Astrocyte (in vitro differentiated cells and primary cell): Measurements from ENCODE around the gene NRP1. TPM values are rescaled to one million over a fixed set of nuclear protein-coding genes. Genes with fewer than 3 reads are reported as not detected.

ENCODE experiments used
- DNase-seq: peaks from one replicate; pipeline ENCODE4 v3.0.0-alpha.2; 2010; ENCODE audit warnings: low read depth
- FAIRE-seq: peaks from 2 replicates; lab custom pipeline; 2011; peaks lifted over from hg19 to GRCh38; lab: Jason Lieb, UNC
- H2AFZ ChIP-seq: 2 replicates; pipeline ENCODE4 v1.6.0; 2012; ENCODE audit warnings: low read depth, low read length, inconsistent platforms
- H3K27ac ChIP-seq: 2 replicates; pipeline ENCODE4 v1.5.1; 2011; ENCODE audit warnings: low read depth, low read length, inconsistent platforms
- H3K27me3 ChIP-seq: 2 replicates; pipeline ENCODE4 v1.6.0; 2011; ENCODE audit warnings: low read length, inconsistent platforms; ENCODE audit not compliant: insufficient read depth
- H3K36me3 ChIP-seq: 2 replicates; pipeline ENCODE4 v1.5.1; 2011; ENCODE audit warnings: low read length, inconsistent platforms; ENCODE audit not compliant: insufficient read depth
- H3K4me1 ChIP-seq: 2 replicates; pipeline ENCODE4 v1.5.1; 2011; ENCODE audit warnings: low read length, inconsistent platforms; ENCODE audit not compliant: insufficient read depth
- H3K4me2 ChIP-seq: 2 replicates; pipeline ENCODE4 v1.6.0; 2012; ENCODE audit warnings: low read length, inconsistent platforms
- H3K4me3 ChIP-seq: 2 replicates; pipeline ENCODE4 v1.5.1; 2011; ENCODE audit warnings: low read depth, mild to moderate bottlenecking, low read length, inconsistent platforms; ENCODE audit not compliant: insufficient read depth
- H3K79me2 ChIP-seq: 2 replicates; pipeline ENCODE4 v1.6.0; 2012; ENCODE audit warnings: mild to moderate bottlenecking, low read length, inconsistent platforms; ENCODE audit not compliant: insufficient read depth
- H3K9ac ChIP-seq: 2 replicates; pipeline ENCODE4 v1.6.0; 2012; ENCODE audit warnings: mild to moderate bottlenecking, low read length, inconsistent platforms
- H3K9me3 ChIP-seq: 2 replicates; pipeline ENCODE4 v1.5.1; 2012; ENCODE audit warnings: low read depth, mild to moderate bottlenecking, low read length, inconsistent platforms; ENCODE audit not compliant: insufficient read depth
- H4K20me1 ChIP-seq: 2 replicates; pipeline ENCODE4 v1.6.0; 2012; ENCODE audit warnings: low read length, inconsistent platforms; ENCODE audit not compliant: insufficient read depth
- H3K27ac Mint-ChIP-seq: one replicate; pipeline ENCODE4 v1.8.0; 2021; ENCODE audit warnings: mild to moderate bottlenecking, mixed read lengths; ENCODE audit not compliant: unreplicated experiment
- H3K27me3 Mint-ChIP-seq: one replicate; pipeline ENCODE4 v1.8.0; 2021; ENCODE audit warnings: low read depth, mixed read lengths; ENCODE audit not compliant: unreplicated experiment
- H3K36me3 Mint-ChIP-seq: one replicate; pipeline ENCODE4 v1.8.0; 2021; ENCODE audit warnings: low read depth, mixed read lengths; ENCODE audit not compliant: unreplicated experiment
- H3K4me1 Mint-ChIP-seq: one replicate; pipeline ENCODE4 v1.8.0; 2021; ENCODE audit warnings: low read depth, mixed read lengths; ENCODE audit not compliant: unreplicated experiment
- H3K4me3 Mint-ChIP-seq: one replicate; pipeline ENCODE4 v1.8.0; 2021; ENCODE audit warnings: mild to moderate bottlenecking, moderate library complexity, mixed read lengths; ENCODE audit not compliant: unreplicated experiment
- H3K9me3 Mint-ChIP-seq: one replicate; pipeline ENCODE4 v1.8.0; 2021; ENCODE audit warnings: mild to moderate bottlenecking, mixed read lengths; ENCODE audit not compliant: unreplicated experiment
- CTCF ChIP-seq: IDR thresholded peaks from 2 replicates; pipeline ENCODE4 v1.5.1; 2011; ENCODE audit warnings: low read depth, mild to moderate bottlenecking, inconsistent platforms, low read length, moderate library complexity; ENCODE audit not compliant: insufficient read depth
- EZH2 ChIP-seq: IDR thresholded peaks from 2 replicates; pipeline ENCODE4 v1.6.1; 2012; ENCODE audit warnings: mild to moderate bottlenecking, low read length, inconsistent platforms; ENCODE audit not compliant: insufficient read depth
- total RNA-seq: library from RNA; stranded (reverse); gene quantifications from 2 replicates; pipeline ENCODE4 v1.2.1, GENCODE V29; 2021

NRP1 gene
- total RNA-seq, 1 donor from 2014 or later: 59.4 TPM

- Histone ChIP-seq H4K20me1 (no peaks in the 10 kb centered on the region), H3K36me3 (peaks cover 16% of the 10 kb centered on the region), H3K27me3 (no peaks in the 10 kb centered on the region), H3K4me3 (no peak overlapping the region), H3K79me2 (no peaks in the 10 kb centered on the region), H3K4me2 (peak overlapping the region; percentile 1), H2AFZ (no peak overlapping the region), H3K9me3 (no peaks in the 10 kb centered on the region), H3K9ac (peak overlapping the region; percentile 20), H3K27ac (peak overlapping the region; percentile 43), H3K4me1 (peaks cover 46% of the 10 kb centered on the region)
- no peaks in the 10 kb centered on the region for H3K27me3 Mint-ChIP-seq
- DNase-seq (peak; percentile 77), FAIRE-seq (peak; percentile 59)
- H3K27ac Mint-ChIP-seq: no peak overlapping the region
- TF ChIP-seq EZH2 (no peak), CTCF (peak; percentile 97)
- H3K36me3 Mint-ChIP-seq: peaks cover 12% of the 10 kb centered on the region
- peaks cover 30% of the 10 kb centered on the region for H3K4me1 Mint-ChIP-seq
- peaks cover 2% of the 10 kb centered on the region for H3K9me3 Mint-ChIP-seq
- H3K4me3 Mint-ChIP-seq: no peak overlapping the region
Observed at GRCh38 chr10:33193057-33193700, 141.3 kb downstream of the NRP1 start.

DNA sequence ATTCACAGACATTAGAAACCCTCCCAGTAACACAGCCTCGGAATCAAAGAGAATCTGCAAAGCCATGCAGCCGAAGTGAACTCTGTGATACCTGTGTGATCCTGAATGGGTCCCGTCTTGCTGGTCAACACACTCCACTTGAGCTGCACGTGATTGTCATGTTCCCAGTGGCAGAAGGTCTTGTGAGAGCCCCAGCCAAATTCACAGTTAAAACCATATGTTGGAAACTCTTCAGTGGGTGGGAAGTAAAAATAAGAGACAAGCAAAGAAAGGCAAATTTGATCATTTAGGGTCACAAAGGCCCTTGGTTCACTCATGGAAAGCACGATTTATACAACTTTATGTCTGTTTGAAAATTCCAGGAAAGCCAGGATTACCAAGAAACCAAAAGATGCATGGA, 142.3 kb downstream of the NRP1 start:
- peaks cover 30% of the 10 kb centered on the region for H3K4me1 Mint-ChIP-seq
- peaks cover 2% of the 10 kb centered on the region for H3K9me3 Mint-ChIP-seq

More for the DNA sequence above, 142.3 kb downstream of the NRP1 start:
- Mint-ChIP-seq H3K27me3 (no peaks in the 10 kb centered on the region), H3K36me3 (peaks cover 17% of the 10 kb centered on the region), H3K27ac (no peak overlapping the region), H3K4me3 (no peak overlapping the region)
- Histone ChIP-seq H3K9me3 (no peaks in the 10 kb centered on the region), H2AFZ (no peak overlapping the region), H3K27ac (no peak overlapping the region), H4K20me1 (no peaks in the 10 kb centered on the region), H3K79me2 (no peaks in the 10 kb centered on the region), H3K4me1 (peaks cover 42% of the 10 kb centered on the region), H3K27me3 (no peaks in the 10 kb centered on the region), H3K4me3 (no peak overlapping the region), H3K36me3 (peaks cover 16% of the 10 kb centered on the region), H3K4me2 (no peak overlapping the region), H3K9ac (no peak overlapping the region)
- no peak for FAIRE-seq
- DNase-seq: no peak
- TF ChIP-seq EZH2 (no peak), CTCF (no peak)
